Keratinocyte (primary cell): Measurements from ENCODE around the gene C21orf58. TPM values are rescaled to one million over a fixed set of nuclear protein-coding genes. Genes with fewer than 3 reads are reported as not detected.

Experiments used
- DNase-seq: peaks from one replicate; pipeline ENCODE4 v3.0.0-alpha.2; 2011; ENCODE audit warnings: low read depth, missing footprints, low spot score
- FAIRE-seq: peaks from 2 replicates; lab custom pipeline; 2011; peaks lifted over from hg19 to GRCh38; lab: Jason Lieb, UNC
- H2AFZ ChIP-seq: 2 replicates; pipeline ENCODE4 v1.6.0; 2012; ENCODE audit warnings: low read length, control low read depth, inconsistent platforms; ENCODE audit not compliant: control insufficient read depth
- H3K27ac ChIP-seq: 2 replicates; pipeline ENCODE4 v1.5.1; 2011; ENCODE audit warnings: low read length; ENCODE audit not compliant: control insufficient read depth, insufficient read depth
- H3K27me3 ChIP-seq: 3 replicates; pipeline ENCODE4 v1.6.0; 2011; ENCODE audit warnings: low read length; ENCODE audit not compliant: control insufficient read depth, insufficient read depth; ENCODE audit errors: extremely low read depth
- H3K36me3 ChIP-seq, 2 experiments: 2 replicates in 1 of 2; 3 replicates in 1 of 2; pipeline ENCODE4 v1.5.1; 2011; ENCODE audit warnings: low read length in 2 of 2, mild to moderate bottlenecking in 1 of 2; ENCODE audit not compliant: control insufficient read depth in 2 of 2, insufficient read depth in 2 of 2; ENCODE audit errors: extremely low read depth in 1 of 2
- H3K4me1 ChIP-seq: 3 replicates; pipeline ENCODE4 v1.5.1; 2011; ENCODE audit warnings: low read length; ENCODE audit not compliant: control insufficient read depth, insufficient read depth; ENCODE audit errors: extremely low read depth
- H3K4me2 ChIP-seq: 3 replicates; pipeline ENCODE4 v1.6.0; 2011; ENCODE audit warnings: low read depth, low read length; ENCODE audit not compliant: control insufficient read depth, insufficient read depth; ENCODE audit errors: extremely low read depth
- H3K4me3 ChIP-seq, 3 experiments: fragments of 200-600 bp in 1 of 3; sonication (generic) in 1 of 3; 2 replicates in 2 of 3; 3 replicates in 1 of 3; pipeline ENCODE4 v1.5.1; 2011 to 2016; ENCODE audit warnings: low read length in 3 of 3, mild to moderate bottlenecking in 3 of 3, control low read depth in 2 of 3, inconsistent platforms in 1 of 3, low read depth in 1 of 3, mixed read lengths in 1 of 3, mixed run types in 1 of 3, moderate library complexity in 1 of 3; ENCODE audit not compliant: control insufficient read depth in 2 of 3, insufficient read depth in 2 of 3; ENCODE audit errors: extremely low read depth in 1 of 3
- H3K79me2 ChIP-seq: 2 replicates; pipeline ENCODE4 v1.6.0; 2012; ENCODE audit warnings: low read length; ENCODE audit not compliant: control insufficient read depth, insufficient read depth
- H3K9ac ChIP-seq: 3 replicates; pipeline ENCODE4 v1.6.0; 2011; ENCODE audit warnings: low read length; ENCODE audit not compliant: control insufficient read depth, insufficient read depth; ENCODE audit errors: extremely low read depth
- H3K9me1 ChIP-seq: 3 replicates; pipeline ENCODE4 v1.6.0; 2011; ENCODE audit warnings: low read length; ENCODE audit not compliant: control insufficient read depth, insufficient read depth; ENCODE audit errors: extremely low read depth
- H3K9me3 ChIP-seq: 2 replicates; pipeline ENCODE4 v1.5.1; 2012; ENCODE audit warnings: low read depth, low read length; ENCODE audit not compliant: control insufficient read depth
- H4K20me1 ChIP-seq: 3 replicates; pipeline ENCODE4 v1.6.0; 2011; ENCODE audit warnings: low read length; ENCODE audit not compliant: control insufficient read depth, insufficient read depth; ENCODE audit errors: extremely low read depth
- EZH2 ChIP-seq: IDR thresholded peaks from one replicate; pipeline ENCODE4 v1.6.1; 2012; ENCODE audit warnings: inconsistent platforms, mild to moderate bottlenecking, low read length, moderate library complexity
- dilution Hi-C: fragments of 300-500 bp; cut with MboI; formaldehyde crosslinking; loops from one replicate; pipeline ENCODE4 v1.7.0; 2020; ENCODE audit warnings: low sequenced_read_pairs; ENCODE audit not compliant: extremely low pct_ligation_motif_present
- polyA plus RNA-seq, 5 experiments: library from polyadenylated mRNA; depleted of rRNA in 3 of 5; stranded (reverse) in 3 of 5; stranded (forward) in 1 of 5; unstranded in 1 of 5; fragments of >200 nt; gene quantifications; 1 replicate in 1 of 5; 2 replicates in 3 of 5; 3 replicates in 1 of 5; pipeline versions ENCODE4 v1.2.1 to v1.2.3, GENCODE V29; 2011 to 2012; ENCODE audit warnings: missing spikeins in 2 of 5, low read depth in 1 of 5, low replicate concordance in 1 of 5
- TF ChIP-seq, protein P1 (sequence below), 3 experiments: IDR thresholded peaks in 1 of 3; conservative IDR thresholded peaks in 1 of 3; optimal IDR thresholded peaks in 1 of 3; 2 replicates in 2 of 3; 3 replicates in 1 of 3; pipeline versions ENCODE3 to v1.5.1; 2011; ENCODE audit warnings: low read length in 3 of 3, mild to moderate bottlenecking in 3 of 3, moderate library complexity in 2 of 3, control low read depth in 1 of 3, inconsistent platforms in 1 of 3; ENCODE audit not compliant: insufficient read depth in 2 of 3; ENCODE audit errors: extremely low read depth in 1 of 3

C21orf58 gene
- polyA plus RNA-seq, 1 donor (not counting 4 experiments of a cell fraction or from before 2014, with no cell fraction given), result 1.2 TPM

DNA sequence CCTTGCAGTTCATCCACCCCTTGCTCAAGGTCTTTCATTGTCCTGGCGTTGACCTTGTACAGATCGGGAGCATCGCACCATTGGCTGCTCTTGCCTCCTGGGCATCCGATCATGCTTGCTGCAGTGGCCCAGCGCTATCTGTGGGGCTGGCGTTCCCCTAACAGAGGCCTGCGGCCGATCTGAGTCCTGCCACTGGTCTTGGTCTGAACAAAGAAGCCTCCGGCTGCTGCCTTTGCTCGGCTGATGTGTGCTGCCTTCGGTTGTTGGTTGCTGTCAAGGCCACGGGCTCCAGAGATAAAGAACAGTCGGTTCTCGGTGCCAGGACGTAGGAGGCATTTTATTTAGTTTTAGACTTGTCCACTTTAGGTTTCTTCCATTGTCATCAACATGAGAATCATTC, 39.3 kb upstream of the C21orf58 start:
- DNase-seq (no peak), FAIRE-seq (no peak)
- no peak overlapping the region for H3K4me3 ChIP-seq
- no peaks in the 10 kb centered on the region for H3K79me2 ChIP-seq
- H3K4me1 ChIP-seq, result no peaks in the 10 kb centered on the region
- H3K36me3 ChIP-seq, result peaks cover 23 to 27% of the 10 kb centered on the region in 2 experiments
- no peak overlapping the region for H3K27ac ChIP-seq
- H3K9me3 ChIP-seq, result no peaks in the 10 kb centered on the region
- H3K4me2 ChIP-seq, result no peak overlapping the region
- dilution Hi-C loops, result no loop called here
- H3K27me3 ChIP-seq, result no peaks in the 10 kb centered on the region
- no peaks in the 10 kb centered on the region for H4K20me1 ChIP-seq
- no peaks in the 10 kb centered on the region for H3K9me1 ChIP-seq
- TF ChIP-seq, protein P1, sequence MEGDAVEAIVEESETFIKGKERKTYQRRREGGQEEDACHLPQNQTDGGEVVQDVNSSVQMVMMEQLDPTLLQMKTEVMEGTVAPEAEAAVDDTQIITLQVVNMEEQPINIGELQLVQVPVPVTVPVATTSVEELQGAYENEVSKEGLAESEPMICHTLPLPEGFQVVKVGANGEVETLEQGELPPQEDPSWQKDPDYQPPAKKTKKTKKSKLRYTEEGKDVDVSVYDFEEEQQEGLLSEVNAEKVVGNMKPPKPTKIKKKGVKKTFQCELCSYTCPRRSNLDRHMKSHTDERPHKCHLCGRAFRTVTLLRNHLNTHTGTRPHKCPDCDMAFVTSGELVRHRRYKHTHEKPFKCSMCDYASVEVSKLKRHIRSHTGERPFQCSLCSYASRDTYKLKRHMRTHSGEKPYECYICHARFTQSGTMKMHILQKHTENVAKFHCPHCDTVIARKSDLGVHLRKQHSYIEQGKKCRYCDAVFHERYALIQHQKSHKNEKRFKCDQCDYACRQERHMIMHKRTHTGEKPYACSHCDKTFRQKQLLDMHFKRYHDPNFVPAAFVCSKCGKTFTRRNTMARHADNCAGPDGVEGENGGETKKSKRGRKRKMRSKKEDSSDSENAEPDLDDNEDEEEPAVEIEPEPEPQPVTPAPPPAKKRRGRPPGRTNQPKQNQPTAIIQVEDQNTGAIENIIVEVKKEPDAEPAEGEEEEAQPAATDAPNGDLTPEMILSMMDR (optimal IDR thresholded peaks at IDR 0.05 in 1 of 3, IDR thresholded peaks at IDR 0.05 in 1 of 3, conservative IDR thresholded peaks at IDR 0.05 in 1 of 3; ENCODE audit: extremely low read depth in 1 of 3, insufficient read depth in 2 of 3, low read length in 3 of 3), result no peak
- TF ChIP-seq EZH2, result no peak
- H3K9ac ChIP-seq, result no peak overlapping the region
- H2AFZ ChIP-seq, result no peak overlapping the region

DNA sequence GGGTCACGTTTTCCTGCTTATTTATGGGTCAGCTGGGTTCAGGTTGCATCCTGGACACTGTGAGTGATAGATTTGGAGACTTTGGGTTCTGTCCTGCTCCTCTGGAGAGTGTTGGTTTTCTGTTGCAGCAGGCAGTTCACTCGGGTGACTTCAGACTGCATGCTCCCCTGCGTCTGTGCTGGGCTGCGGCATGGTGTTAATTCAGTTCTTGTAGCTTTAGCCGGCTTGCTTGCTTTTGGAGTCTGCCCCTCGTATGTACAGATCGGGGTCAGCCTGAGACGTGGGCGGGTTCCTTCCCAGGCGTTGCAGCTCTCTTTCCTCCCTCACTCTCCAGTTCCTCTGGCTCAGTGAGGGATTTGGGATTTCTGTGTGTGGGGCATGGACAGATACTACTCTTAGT, 38.3 kb upstream of the C21orf58 start:
- TF ChIP-seq, protein P1 (optimal IDR thresholded peaks at IDR 0.05 in 1 of 3, IDR thresholded peaks at IDR 0.05 in 1 of 3, conservative IDR thresholded peaks at IDR 0.05 in 1 of 3; ENCODE audit: extremely low read depth in 1 of 3, insufficient read depth in 2 of 3, low read length in 3 of 3), result no peak
- no peaks in the 10 kb centered on the region for H4K20me1 ChIP-seq
- FAIRE-seq, result no peak
- no peak overlapping the region for H3K4me2 ChIP-seq
- no peak for DNase-seq
- no peak overlapping the region for H2AFZ ChIP-seq
- H3K27ac ChIP-seq, result no peak overlapping the region
- dilution Hi-C loops, result no loop called here
- H3K36me3 ChIP-seq, result peaks cover 18 to 27% of the 10 kb centered on the region in 2 experiments
- H3K9me1 ChIP-seq, result no peaks in the 10 kb centered on the region
- no peaks in the 10 kb centered on the region for H3K4me1 ChIP-seq
- no peak overlapping the region for H3K9ac ChIP-seq
- H3K9me3 ChIP-seq, result no peaks in the 10 kb centered on the region
- no peaks in the 10 kb centered on the region for H3K79me2 ChIP-seq
- no peaks in the 10 kb centered on the region for H3K27me3 ChIP-seq
- H3K4me3 ChIP-seq, result no peak overlapping the region
